Stimulated activated CD4-positive, alpha-beta T cell treated with anti-CD3 and anti-CD28 coated beads, Interleukin-4, amount 100 ng/mL, for 48 hours (primary cell): ENCODE data around the gene CCDC87.

Experiments
- DNase-seq, 2 donors: peaks; one replicate each; pipeline ENCODE4 v3.0.0-alpha.2; 2020; ENCODE audit warnings: low read depth in 2 of 2

The CCDC87 gene

GRCh38 chr11:66581261-66581660 is 11.6 kb downstream of the CCDC87 start:
- DNase-seq, result no peak

- no peak for DNase-seq
These were observed 12.1 kb downstream of the CCDC87 start for GRCh38 chr11:66580803-66581202.

- peak; percentile 79 to 80 for DNase-seq
These were observed 13.8 kb downstream of the CCDC87 start for GRCh38 chr11:66579017-66579606.

GRCh38 chr11:66570850-66571180 is 22.0 kb downstream of the CCDC87 start:
- DNase-seq, result no peak

GRCh38 chr11:66570079-66570849 is 22.6 kb downstream of the CCDC87 start:
- DNase-seq, result no peak

GRCh38 chr11:66569076-66569475 is 23.8 kb downstream of the CCDC87 start:
- DNase-seq, result no peak

GRCh38 chr11:66568124-66568916 is 24.5 kb downstream of the CCDC87 start, which contains the start of gene CTSF:
Gene CTSF, minus strand, starts transcription at chr11:66568606. Its CDS starts 120 bp downstream, at chr11:66568486.
- DNase-seq, result peak; percentile 65 to 66

GRCh38 chr11:66567787-66568123 is 25.1 kb downstream of the CCDC87 start:
- no peak for DNase-seq

GRCh38 chr11:66566221-66566620 is 26.6 kb downstream of the CCDC87 start:
- DNase-seq, result no peak

GRCh38 chr11:66564984-66565383 is 27.9 kb downstream of the CCDC87 start:
- DNase-seq, result no peak

GRCh38 chr11:66564538-66564937 is 28.3 kb downstream of the CCDC87 start:
- DNase-seq, result no peak

- no peak for DNase-seq
These were observed 29.0 kb downstream of the CCDC87 start for GRCh38 chr11:66563832-66564231.

- DNase-seq, result no peak
These were observed 29.8 kb downstream of the CCDC87 start for GRCh38 chr11:66562907-66563583.

GRCh38 chr11:66562275-66562674 is 30.6 kb downstream of the CCDC87 start:
- DNase-seq, result no peak

- DNase-seq, result no peak
These were observed 31.0 kb downstream of the CCDC87 start for GRCh38 chr11:66561975-66562248.

- DNase-seq, result no peak
These were observed 31.5 kb downstream of the CCDC87 start for GRCh38 chr11:66561178-66561974.

- DNase-seq, result no peak
These were observed 32.8 kb downstream of the CCDC87 start for GRCh38 chr11:66559866-66560676.

GRCh38 chr11:66559142-66559865 is 33.6 kb downstream of the CCDC87 start:
- peak in 1 of 2 donors; percentile 24 for DNase-seq

GRCh38 chr11:66557733-66558326 is 35.0 kb downstream of the CCDC87 start:
- no peak for DNase-seq

GRCh38 chr11:66556086-66556485 is 36.8 kb downstream of the CCDC87 start:
- no peak for DNase-seq
